ENCODE results near the gene DCAKD.
A peak's percentile ranks its signal among the peaks of the same experiment; 100 is the strongest.

The DCAKD gene

GRCh38 chr17:45051060-45051719 is at the start of gene DCAKD:
Gene DCAKD (minus strand): TSS chr17:45051632. CDS start chr17:45034885, 16,747 bp downstream.
- TF ChIP-seq, protein P1, sequence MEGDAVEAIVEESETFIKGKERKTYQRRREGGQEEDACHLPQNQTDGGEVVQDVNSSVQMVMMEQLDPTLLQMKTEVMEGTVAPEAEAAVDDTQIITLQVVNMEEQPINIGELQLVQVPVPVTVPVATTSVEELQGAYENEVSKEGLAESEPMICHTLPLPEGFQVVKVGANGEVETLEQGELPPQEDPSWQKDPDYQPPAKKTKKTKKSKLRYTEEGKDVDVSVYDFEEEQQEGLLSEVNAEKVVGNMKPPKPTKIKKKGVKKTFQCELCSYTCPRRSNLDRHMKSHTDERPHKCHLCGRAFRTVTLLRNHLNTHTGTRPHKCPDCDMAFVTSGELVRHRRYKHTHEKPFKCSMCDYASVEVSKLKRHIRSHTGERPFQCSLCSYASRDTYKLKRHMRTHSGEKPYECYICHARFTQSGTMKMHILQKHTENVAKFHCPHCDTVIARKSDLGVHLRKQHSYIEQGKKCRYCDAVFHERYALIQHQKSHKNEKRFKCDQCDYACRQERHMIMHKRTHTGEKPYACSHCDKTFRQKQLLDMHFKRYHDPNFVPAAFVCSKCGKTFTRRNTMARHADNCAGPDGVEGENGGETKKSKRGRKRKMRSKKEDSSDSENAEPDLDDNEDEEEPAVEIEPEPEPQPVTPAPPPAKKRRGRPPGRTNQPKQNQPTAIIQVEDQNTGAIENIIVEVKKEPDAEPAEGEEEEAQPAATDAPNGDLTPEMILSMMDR (IDR thresholded peaks at IDR 0.05) = no peak
- TF ChIP-seq ZFX (IDR thresholded peaks at IDR 0.05; ENCODE audit: borderline replicate concordance) = no peak

GRCh38 chr17:45098869-45099616 is 47.6 kb upstream of the DCAKD start:
- TF ChIP-seq ZFX (IDR thresholded peaks at IDR 0.05; ENCODE audit: borderline replicate concordance) = no peak
- TF ChIP-seq, protein P1 (IDR thresholded peaks at IDR 0.05) = peak; percentile 92
- no peak overlapping the region for H3K27ac ChIP-seq

More at GRCh38 chr17:45051060-45051719, at the start of gene DCAKD:
- peak within 1 kb of the TSS; percentile 98 for H3K27ac ChIP-seq

GRCh38 chr17:45098081-45098868 is 46.8 kb upstream of the DCAKD start:
- TF ChIP-seq ZFX (IDR thresholded peaks at IDR 0.05; ENCODE audit: borderline replicate concordance) = no peak
- TF ChIP-seq, protein P1 (IDR thresholded peaks at IDR 0.05) = no peak
- no peak overlapping the region for H3K27ac ChIP-seq

- TF ChIP-seq ZFX (IDR thresholded peaks at IDR 0.05; ENCODE audit: borderline replicate concordance) = no peak
- TF ChIP-seq, protein P1 (IDR thresholded peaks at IDR 0.05) = no peak
- no peak overlapping the region for H3K27ac ChIP-seq
These were observed 45.5 kb upstream of the DCAKD start for GRCh38 chr17:45096926-45097325.

GRCh38 chr17:45096141-45096540 is 44.7 kb upstream of the DCAKD start:
- no peak overlapping the region for H3K27ac ChIP-seq
- TF ChIP-seq, protein P1 (IDR thresholded peaks at IDR 0.05) = peak; percentile 71
- no peak for TF ChIP-seq ZFX (IDR thresholded peaks at IDR 0.05; ENCODE audit: borderline replicate concordance)

DNA sequence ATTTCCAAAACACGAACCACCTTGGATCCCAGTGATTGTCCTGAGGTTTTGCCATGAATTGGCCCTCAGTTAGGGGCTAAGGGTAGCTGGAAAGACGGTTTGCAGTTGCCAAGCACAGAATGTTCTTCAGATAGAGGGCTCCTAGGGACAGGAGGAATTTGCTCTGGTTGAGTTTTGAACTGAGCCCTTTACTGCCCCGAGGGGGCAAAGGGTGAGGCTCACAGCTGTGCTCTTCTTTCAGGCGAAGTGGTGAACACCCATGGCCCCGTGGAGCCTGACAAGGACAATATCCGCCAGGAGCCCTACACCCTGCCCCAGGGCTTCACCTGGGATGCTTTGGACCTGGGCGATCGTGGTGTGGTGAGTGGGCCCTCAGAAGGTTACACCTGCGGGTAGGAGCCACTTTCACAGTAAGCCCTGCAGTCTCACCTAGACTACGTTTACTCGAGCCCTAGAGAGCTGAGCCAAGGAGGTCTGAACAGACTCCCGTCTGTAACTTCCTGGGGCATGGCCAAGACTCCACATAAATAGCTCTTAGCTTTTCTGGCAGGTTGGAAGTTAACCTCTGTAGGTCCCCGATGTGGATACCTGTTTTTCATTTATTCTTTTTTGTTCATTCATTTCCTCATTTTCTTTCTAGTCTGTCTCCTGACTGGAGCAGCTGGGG is 42.1 kb upstream of the DCAKD start:
- peak overlapping the region; percentile 32 for H3K27ac ChIP-seq
- TF ChIP-seq, protein P1 (IDR thresholded peaks at IDR 0.05) = no peak
- TF ChIP-seq ZFX (IDR thresholded peaks at IDR 0.05; ENCODE audit: borderline replicate concordance) = no peak

Measured in 22Rv1 (cell line).